HEK293 (cell line): ENCODE results near the gene PHACTR1.

Source experiments
- YY1 ChIP-seq: fragments of 450-650 bp; formaldehyde crosslinking; IDR thresholded peaks from 2 replicates; pipeline ENCODE4 v1.5.1; 2018; ENCODE audit warnings: missing biosample characterization, missing genetic modification characterization
- ZNF704 ChIP-seq: fragments of 450-650 bp; formaldehyde crosslinking; IDR thresholded peaks from 2 replicates; pipeline ENCODE4 v1.5.1; 2016; ENCODE audit warnings: missing biosample characterization, missing genetic modification characterization

GRCh38 chr6:13253272-13253671, 536.7 kb downstream of the PHACTR1 start:
- TF ChIP-seq ZNF704, result no peak
- TF ChIP-seq YY1 (tag by site-specific recombination), result no peak
